RWPE1 (cell line): ENCODE results near the gene CRCP.
"Not testable (repeated sequence)": the region's sequence is repeated elsewhere in the genome, so short reads cannot be mapped to it uniquely, and the experiment has no call there.

ENCODE experiments used
- CTCF ChIA-PET: fragments of 350-600 bp; sonication (Branson Sonifier 250); formaldehyde crosslinking; extraction: SDS; loops from one replicate; lab custom pipeline; 2021; lab: Yijun Ruan, JAX
- POLR2A ChIA-PET: fragments of 400-600 bp; formaldehyde crosslinking; extraction: SDS; loops from one replicate; lab custom pipeline; 2020; ENCODE audit warnings: antibody characterized with exemption; ENCODE audit not compliant: low non-redundant PET; lab: Yijun Ruan, JAX
- DNase-seq: peaks from one replicate; pipeline ENCODE4 v3.0.0; 2012; ENCODE audit warnings: low spot score
- H3K27ac ChIP-seq: fragments of 450-650 bp; 2 replicates; pipeline ENCODE4 v1.5.1; 2017
- CTCF ChIP-seq: fragments of 450-650 bp; conservative IDR thresholded peaks from 2 replicates; pipeline ENCODE4 v1.5.1; 2017; ENCODE audit warnings: low read depth, mild to moderate bottlenecking

CRCP gene

DNA sequence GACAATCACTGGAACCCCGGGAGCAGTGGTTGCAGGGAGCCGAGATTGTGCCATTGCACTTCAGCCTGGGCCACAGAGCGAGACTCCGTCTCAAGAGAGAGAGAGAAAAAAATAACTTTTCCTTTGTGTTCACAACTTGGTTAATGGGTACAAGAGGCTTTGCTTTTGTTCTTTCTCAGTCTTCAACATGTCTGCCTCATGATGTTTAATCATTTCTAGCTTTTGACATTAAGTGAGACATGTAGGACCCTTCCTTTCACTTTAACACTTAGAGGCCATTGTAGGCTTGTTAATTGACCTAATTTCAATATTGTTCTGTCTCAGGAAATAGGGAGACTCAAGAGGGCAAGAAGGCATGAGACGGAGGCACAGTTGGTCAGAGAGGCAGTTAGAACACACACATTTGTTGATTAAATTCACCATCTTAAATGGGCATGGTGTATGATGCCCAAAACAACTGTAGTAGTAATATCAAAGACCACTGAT, 9.3 kb upstream of the CRCP start:
- 0 out of 2 replicates have a peak overlapping the region, but pooled peaks have one; percentile 41 for H3K27ac ChIP-seq
- POLR2A ChIA-PET: no interaction called here
- no peak for DNase-seq
- CTCF ChIA-PET: no interaction called here
- no peak for TF ChIP-seq CTCF

- CTCF ChIA-PET, H3K27ac ChIP-seq, DNase-seq: not testable (repeated sequence)
- POLR2A ChIA-PET: interaction anchor here (0.6 kb wide), 1 partner anchor 36 kb away, joined by 5 read pairs; no protein-coding TSS in a partner anchor
Observed at GRCh38 chr7:66108410-66108809, 6.2 kb upstream of the CRCP start.

DNA sequence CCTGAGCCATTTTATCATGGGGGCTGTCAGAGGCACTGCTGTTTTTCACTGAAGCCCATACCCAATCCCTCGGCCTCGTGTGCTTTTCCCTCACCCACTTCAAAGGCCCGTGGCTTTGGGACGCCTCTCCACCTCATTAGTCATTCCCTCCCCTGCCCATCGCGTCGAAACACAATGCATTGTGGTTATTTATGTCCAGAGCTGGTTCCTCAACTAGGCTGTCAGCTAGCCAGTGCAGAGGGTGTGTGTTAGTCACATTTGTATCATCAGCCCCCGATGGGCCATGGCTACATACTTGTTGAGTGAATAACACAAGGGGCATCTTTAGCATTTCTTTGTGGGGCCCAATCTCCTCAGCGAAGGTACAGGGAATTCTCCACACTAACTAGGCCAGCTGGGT, 3.8 kb upstream of the CRCP start:
- TF ChIP-seq CTCF: no peak
- POLR2A ChIA-PET: no interaction called here
- peak overlapping the region; percentile 42 for H3K27ac ChIP-seq
- peak; percentile 64 for DNase-seq
- CTCF ChIA-PET: interaction anchor here (0.6 kb wide), 2 partner anchors 64 to 278 kb away, joined by 3 to 4 read pairs; no protein-coding TSS in a partner anchor

DNA sequence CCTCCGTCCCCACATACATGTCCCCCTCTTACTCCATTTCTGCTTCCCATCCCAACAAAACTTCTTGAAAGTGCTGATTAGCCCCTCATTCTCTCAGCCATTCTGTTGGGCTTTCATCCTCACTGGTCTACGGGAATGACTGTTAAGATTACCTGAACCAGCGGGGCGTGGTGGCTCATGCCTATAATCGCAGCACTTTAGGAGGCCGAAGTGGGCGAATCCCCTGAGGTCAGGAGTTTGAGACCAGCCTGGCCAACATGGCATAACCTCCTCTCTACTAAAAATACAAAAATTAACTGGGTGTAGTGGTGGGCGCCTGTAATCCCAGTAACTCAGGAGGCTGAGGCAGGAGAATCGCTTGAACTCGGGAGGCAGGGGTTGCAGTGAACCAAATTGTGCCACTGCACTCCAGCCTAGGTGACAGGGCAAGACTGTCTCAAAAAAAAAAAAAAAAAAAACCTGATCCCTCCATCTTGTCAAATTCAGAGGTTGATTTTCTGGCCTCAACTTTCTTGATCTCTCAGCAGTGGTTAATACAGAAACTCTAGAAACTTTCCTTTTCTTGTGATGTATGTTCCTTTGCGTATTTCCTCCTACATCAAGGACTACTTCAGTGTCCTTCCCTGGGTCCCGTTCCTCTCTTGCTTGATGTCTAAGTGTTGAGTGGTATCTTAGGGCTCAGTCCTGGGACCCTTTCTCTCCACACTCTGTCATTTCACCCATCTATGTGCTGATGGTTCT, 2.2 kb downstream of the CRCP start:
- H3K27ac ChIP-seq, CTCF ChIA-PET, DNase-seq: not testable (repeated sequence)
- POLR2A ChIA-PET: interaction anchor here (0.7 kb wide), 1 partner anchor 42 kb away, joined by 3 read pairs; no protein-coding TSS in a partner anchor

GRCh38 chr7:66118603-66119002, 4.0 kb downstream of the CRCP start:
- no peak for TF ChIP-seq CTCF
- POLR2A ChIA-PET: no interaction called here
- H3K27ac ChIP-seq: no peak overlapping the region
- CTCF ChIA-PET: interaction anchor here (0.6 kb wide), 1 partner anchor 315 kb away, joined by 3 read pairs; no protein-coding TSS in a partner anchor
- no peak for DNase-seq

DNA sequence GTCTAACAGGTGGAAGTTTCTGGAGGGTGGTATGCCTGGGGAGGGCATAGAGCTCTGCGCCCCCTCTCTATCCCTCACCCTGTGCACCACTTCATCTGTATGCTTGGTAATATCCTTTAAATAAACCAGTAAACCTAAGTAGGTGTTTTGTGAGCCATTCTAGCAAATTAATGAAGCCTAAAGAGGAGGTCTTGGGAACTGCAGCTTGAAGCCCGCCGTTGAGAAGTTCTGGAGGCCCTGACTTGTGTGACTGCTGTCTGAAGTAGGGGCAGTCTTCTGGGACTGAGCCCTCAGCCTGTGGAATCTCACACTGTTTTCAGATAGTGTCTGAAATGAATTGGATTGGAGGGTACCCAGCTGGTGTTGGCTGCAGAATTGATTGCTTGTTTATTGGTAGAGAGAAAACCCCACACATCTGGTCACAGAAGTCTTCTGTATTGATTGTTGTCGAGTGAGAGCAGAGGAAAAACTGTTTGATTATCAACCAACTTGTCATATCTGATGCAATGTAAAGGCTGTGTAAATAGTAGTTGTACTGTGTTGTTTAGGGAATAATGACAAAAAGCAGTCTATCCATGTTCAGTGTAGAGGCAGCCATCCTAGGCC, 4.7 kb downstream of the CRCP start:
- CTCF ChIA-PET: interaction anchor here (0.6 kb wide), 1 partner anchor 314 kb away, joined by 3 read pairs; no protein-coding TSS in a partner anchor
- POLR2A ChIA-PET: no interaction called here

DNA sequence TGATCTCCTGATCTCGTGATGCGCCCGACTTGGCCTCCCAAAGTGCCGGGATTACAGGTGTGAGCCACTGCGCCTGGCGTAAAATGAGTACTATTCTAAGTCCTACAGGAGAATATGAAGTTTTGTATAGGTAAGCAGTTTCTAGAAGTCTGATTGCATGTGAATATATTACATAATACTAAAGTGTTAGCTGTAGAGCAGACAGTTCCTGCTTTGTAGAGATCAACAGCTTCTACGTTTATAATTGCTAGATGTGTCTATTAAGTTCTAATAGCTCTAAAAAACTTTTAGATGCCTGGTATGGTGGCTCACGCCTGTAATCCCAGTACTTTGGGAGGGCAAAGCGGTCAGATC, 8.5 kb downstream of the CRCP start:
- no peak for DNase-seq
- CTCF ChIA-PET: interaction anchor here (0.6 to 0.7 kb wide), 2 partner anchors 82 to 400 kb away, joined by 3 read pairs; no protein-coding TSS in a partner anchor
- TF ChIP-seq CTCF: no peak
- H3K27ac ChIP-seq: no peak overlapping the region
- POLR2A ChIA-PET: interaction anchor here (1.1 kb wide), 1 partner anchor 9 kb away, joined by 8 read pairs; the partner anchor contains the start of gene CRCP

More for the DNA sequence above, 4.7 kb downstream of the CRCP start:
- no peak overlapping the region for H3K27ac ChIP-seq
- DNase-seq: no peak
- TF ChIP-seq CTCF: no peak

DNA sequence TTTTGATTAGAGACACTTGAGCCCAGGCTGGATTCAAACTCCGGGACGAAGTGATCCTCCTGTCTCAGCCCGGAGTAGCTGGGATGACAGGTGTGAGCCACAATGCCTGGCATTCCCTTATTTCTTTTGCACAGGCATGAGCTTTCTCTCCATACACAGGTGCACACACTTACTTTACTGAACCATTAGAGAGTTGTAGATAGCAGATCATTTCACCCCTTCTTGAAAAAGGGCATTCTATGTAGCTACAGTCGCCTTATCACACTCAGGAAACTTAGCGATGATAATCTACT, 9.9 kb downstream of the CRCP start:
- POLR2A ChIA-PET, DNase-seq, CTCF ChIA-PET, H3K27ac ChIP-seq: not testable (repeated sequence)
